ENCODE results near the gene ZNF846. TPM values are rescaled to one million over a fixed set of nuclear protein-coding genes. Genes with fewer than 3 reads are reported as not detected.

The ZNF846 gene
- total RNA-seq, 1 experiment from 2014 or later, result 11.2 TPM

DNA sequence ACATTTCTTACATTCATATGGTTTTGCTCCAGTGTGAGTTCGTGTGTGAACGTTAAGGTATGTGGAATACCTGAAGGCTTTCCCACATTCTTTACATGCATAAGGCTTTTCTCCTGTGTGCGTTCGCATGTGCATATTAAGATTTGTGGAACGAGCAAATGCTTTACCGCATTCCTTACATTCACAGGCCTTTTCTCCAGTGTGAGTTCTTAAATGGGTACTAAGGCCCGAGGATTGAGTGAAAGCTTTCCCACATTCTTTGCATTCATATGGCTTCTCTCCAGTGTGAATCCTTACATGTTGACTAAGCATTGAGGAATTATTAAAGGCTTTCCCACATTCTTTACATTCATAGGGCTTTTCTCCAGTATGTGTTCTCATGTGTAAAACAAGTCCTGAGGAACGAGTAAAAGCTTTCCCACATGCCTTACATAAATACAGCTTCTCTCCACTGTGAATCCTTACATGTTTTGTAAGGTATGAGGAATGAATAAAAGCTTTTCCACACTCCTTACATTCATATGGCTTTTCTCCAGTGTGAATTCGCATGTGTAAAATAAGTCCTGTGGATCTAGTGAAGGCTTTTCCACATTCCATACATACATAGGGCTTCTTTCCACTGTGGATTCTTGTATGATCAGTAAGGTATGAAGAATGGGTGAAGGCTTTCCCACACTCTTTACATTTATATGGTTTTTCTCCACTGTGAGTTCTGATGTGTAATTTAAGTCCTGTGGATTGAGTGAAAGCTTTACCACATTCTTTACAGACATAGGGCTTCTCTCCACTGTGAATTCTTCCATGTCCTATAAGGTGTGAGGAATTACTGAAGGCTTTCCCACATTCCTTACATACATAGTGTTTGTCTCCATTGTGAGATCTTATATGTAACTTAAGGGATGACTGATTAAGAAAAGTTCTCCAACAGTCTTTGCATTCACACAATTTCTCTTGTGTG, 10.7 kb downstream of the ZNF846 start:
- no peaks in the 10 kb centered on the region for H3K4me1 Mint-ChIP-seq
- H3K27me3 Mint-ChIP-seq (ENCODE audit: low read depth), result no peaks in the 10 kb centered on the region
- TF ChIP-seq, protein P1, sequence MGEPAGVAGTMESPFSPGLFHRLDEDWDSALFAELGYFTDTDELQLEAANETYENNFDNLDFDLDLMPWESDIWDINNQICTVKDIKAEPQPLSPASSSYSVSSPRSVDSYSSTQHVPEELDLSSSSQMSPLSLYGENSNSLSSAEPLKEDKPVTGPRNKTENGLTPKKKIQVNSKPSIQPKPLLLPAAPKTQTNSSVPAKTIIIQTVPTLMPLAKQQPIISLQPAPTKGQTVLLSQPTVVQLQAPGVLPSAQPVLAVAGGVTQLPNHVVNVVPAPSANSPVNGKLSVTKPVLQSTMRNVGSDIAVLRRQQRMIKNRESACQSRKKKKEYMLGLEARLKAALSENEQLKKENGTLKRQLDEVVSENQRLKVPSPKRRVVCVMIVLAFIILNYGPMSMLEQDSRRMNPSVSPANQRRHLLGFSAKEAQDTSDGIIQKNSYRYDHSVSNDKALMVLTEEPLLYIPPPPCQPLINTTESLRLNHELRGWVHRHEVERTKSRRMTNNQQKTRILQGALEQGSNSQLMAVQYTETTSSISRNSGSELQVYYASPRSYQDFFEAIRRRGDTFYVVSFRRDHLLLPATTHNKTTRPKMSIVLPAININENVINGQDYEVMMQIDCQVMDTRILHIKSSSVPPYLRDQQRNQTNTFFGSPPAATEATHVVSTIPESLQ (CRISPR knock-in tag; IDR thresholded peaks at IDR 0.05), result no peak
- no peak for TF ChIP-seq ZNF138 (CRISPR knock-in tag; conservative IDR thresholded peaks at IDR 0.05)
- TF ChIP-seq, protein P2, sequence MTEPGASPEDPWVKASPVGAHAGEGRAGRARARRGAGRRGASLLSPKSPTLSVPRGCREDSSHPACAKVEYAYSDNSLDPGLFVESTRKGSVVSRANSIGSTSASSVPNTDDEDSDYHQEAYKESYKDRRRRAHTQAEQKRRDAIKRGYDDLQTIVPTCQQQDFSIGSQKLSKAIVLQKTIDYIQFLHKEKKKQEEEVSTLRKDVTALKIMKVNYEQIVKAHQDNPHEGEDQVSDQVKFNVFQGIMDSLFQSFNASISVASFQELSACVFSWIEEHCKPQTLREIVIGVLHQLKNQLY (CRISPR knock-in tag; IDR thresholded peaks at IDR 0.05), result no peak
- TF ChIP-seq, protein P3, sequence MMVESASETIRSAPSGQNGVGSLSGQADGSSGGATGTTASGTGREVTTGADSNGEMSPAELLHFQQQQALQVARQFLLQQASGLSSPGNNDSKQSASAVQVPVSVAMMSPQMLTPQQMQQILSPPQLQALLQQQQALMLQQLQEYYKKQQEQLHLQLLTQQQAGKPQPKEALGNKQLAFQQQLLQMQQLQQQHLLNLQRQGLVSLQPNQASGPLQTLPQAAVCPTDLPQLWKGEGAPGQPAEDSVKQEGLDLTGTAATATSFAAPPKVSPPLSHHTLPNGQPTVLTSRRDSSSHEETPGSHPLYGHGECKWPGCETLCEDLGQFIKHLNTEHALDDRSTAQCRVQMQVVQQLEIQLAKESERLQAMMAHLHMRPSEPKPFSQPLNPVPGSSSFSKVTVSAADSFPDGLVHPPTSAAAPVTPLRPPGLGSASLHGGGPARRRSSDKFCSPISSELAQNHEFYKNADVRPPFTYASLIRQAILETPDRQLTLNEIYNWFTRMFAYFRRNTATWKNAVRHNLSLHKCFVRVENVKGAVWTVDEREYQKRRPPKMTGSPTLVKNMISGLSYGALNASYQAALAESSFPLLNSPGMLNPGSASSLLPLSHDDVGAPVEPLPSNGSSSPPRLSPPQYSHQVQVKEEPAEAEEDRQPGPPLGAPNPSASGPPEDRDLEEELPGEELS (CRISPR knock-in tag; IDR thresholded peaks at IDR 0.05), result no peak
- TF ChIP-seq, protein P4, sequence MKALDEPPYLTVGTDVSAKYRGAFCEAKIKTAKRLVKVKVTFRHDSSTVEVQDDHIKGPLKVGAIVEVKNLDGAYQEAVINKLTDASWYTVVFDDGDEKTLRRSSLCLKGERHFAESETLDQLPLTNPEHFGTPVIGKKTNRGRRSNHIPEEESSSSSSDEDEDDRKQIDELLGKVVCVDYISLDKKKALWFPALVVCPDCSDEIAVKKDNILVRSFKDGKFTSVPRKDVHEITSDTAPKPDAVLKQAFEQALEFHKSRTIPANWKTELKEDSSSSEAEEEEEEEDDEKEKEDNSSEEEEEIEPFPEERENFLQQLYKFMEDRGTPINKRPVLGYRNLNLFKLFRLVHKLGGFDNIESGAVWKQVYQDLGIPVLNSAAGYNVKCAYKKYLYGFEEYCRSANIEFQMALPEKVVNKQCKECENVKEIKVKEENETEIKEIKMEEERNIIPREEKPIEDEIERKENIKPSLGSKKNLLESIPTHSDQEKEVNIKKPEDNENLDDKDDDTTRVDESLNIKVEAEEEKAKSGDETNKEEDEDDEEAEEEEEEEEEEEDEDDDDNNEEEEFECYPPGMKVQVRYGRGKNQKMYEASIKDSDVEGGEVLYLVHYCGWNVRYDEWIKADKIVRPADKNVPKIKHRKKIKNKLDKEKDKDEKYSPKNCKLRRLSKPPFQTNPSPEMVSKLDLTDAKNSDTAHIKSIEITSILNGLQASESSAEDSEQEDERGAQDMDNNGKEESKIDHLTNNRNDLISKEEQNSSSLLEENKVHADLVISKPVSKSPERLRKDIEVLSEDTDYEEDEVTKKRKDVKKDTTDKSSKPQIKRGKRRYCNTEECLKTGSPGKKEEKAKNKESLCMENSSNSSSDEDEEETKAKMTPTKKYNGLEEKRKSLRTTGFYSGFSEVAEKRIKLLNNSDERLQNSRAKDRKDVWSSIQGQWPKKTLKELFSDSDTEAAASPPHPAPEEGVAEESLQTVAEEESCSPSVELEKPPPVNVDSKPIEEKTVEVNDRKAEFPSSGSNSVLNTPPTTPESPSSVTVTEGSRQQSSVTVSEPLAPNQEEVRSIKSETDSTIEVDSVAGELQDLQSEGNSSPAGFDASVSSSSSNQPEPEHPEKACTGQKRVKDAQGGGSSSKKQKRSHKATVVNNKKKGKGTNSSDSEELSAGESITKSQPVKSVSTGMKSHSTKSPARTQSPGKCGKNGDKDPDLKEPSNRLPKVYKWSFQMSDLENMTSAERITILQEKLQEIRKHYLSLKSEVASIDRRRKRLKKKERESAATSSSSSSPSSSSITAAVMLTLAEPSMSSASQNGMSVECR (CRISPR knock-in tag; IDR thresholded peaks at IDR 0.05; ENCODE audit: borderline replicate concordance), result no peak
- TF ChIP-seq HMGA2 (CRISPR knock-in tag; IDR thresholded peaks at IDR 0.05), result no peak
- no peak for TF ChIP-seq E2F5 (CRISPR knock-in tag; IDR thresholded peaks at IDR 0.05)
- TF ChIP-seq, protein P5, sequence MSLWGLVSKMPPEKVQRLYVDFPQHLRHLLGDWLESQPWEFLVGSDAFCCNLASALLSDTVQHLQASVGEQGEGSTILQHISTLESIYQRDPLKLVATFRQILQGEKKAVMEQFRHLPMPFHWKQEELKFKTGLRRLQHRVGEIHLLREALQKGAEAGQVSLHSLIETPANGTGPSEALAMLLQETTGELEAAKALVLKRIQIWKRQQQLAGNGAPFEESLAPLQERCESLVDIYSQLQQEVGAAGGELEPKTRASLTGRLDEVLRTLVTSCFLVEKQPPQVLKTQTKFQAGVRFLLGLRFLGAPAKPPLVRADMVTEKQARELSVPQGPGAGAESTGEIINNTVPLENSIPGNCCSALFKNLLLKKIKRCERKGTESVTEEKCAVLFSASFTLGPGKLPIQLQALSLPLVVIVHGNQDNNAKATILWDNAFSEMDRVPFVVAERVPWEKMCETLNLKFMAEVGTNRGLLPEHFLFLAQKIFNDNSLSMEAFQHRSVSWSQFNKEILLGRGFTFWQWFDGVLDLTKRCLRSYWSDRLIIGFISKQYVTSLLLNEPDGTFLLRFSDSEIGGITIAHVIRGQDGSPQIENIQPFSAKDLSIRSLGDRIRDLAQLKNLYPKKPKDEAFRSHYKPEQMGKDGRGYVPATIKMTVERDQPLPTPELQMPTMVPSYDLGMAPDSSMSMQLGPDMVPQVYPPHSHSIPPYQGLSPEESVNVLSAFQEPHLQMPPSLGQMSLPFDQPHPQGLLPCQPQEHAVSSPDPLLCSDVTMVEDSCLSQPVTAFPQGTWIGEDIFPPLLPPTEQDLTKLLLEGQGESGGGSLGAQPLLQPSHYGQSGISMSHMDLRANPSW (CRISPR knock-in tag; conservative IDR thresholded peaks at IDR 0.05; ENCODE audit: low read depth), result no peak
- no peak for TF ChIP-seq FOXP1 (CRISPR knock-in tag; IDR thresholded peaks at IDR 0.05; ENCODE audit: borderline replicate concordance)
- TF ChIP-seq, protein P6, sequence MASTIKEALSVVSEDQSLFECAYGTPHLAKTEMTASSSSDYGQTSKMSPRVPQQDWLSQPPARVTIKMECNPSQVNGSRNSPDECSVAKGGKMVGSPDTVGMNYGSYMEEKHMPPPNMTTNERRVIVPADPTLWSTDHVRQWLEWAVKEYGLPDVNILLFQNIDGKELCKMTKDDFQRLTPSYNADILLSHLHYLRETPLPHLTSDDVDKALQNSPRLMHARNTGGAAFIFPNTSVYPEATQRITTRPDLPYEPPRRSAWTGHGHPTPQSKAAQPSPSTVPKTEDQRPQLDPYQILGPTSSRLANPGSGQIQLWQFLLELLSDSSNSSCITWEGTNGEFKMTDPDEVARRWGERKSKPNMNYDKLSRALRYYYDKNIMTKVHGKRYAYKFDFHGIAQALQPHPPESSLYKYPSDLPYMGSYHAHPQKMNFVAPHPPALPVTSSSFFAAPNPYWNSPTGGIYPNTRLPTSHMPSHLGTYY (CRISPR knock-in tag; IDR thresholded peaks at IDR 0.05), result no peak
- TF ChIP-seq, protein P7, sequence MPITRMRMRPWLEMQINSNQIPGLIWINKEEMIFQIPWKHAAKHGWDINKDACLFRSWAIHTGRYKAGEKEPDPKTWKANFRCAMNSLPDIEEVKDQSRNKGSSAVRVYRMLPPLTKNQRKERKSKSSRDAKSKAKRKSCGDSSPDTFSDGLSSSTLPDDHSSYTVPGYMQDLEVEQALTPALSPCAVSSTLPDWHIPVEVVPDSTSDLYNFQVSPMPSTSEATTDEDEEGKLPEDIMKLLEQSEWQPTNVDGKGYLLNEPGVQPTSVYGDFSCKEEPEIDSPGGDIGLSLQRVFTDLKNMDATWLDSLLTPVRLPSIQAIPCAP (CRISPR knock-in tag; IDR thresholded peaks at IDR 0.05), result no peak
- no peak for TF ChIP-seq NFATC4 (CRISPR knock-in tag; IDR thresholded peaks at IDR 0.05)
- no peak for TF ChIP-seq ZNF512 (CRISPR knock-in tag; IDR thresholded peaks at IDR 0.05; ENCODE audit: borderline replicate concordance)
- no peak for TF ChIP-seq CBFB (CRISPR knock-in tag; IDR thresholded peaks at IDR 0.05; ENCODE audit: low read depth)
- TF ChIP-seq ZNF317 (CRISPR knock-in tag; IDR thresholded peaks at IDR 0.05; ENCODE audit: borderline replicate concordance, low read depth), result no peak
- no peak for TF ChIP-seq MAX (CRISPR knock-in tag; IDR thresholded peaks at IDR 0.05)
- no peak overlapping the region for H3K4me3 Mint-ChIP-seq
- CTCF ChIA-PET, result no interaction called here
- H3K9me3 Mint-ChIP-seq, result peaks cover 54% of the 10 kb centered on the region
- DNase-seq (ENCODE audit: low spot score), result no peak
- POLR2A ChIA-PET, result no interaction called here
- no peak overlapping the region for H3K27ac Mint-ChIP-seq
- ATAC-seq, result no peak
- H3K36me3 Mint-ChIP-seq, result peaks cover 87% of the 10 kb centered on the region

Measured in WTC11 (cell line).